NCI-H1930 (cell line): ENCODE results near the gene CELF4.

Experiments used
- DNase-seq, 2 experiments: peaks; one replicate each; lab custom pipeline; 2025; lab: John Stamatoyannopoulos, UW

Gene CELF4

GRCh38 chr18:37315935-37316334 lies 249.7 kb downstream of the CELF4 start:
- DNase-seq, result no peak

DNA sequence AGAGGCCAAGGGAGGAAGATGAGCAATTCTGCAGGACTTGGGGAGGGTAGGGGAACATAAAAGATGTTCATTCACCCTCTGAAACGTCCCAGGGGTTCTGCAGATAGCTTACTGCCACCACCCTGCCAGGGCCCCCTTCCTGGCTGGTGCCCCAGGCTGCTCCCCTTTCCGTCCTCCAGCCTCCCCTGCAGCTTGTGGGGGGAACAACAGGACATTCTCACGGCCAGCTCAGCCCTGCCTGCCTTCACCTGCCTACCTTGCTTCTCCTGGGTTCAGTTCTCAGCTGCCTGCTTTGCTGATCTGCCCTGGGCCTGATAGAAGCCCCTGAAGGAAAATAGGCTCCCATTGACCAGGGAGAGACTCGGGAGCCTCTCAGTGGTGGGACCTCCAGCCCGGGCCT lies 251.1 kb downstream of the CELF4 start:
- no peak for DNase-seq

GRCh38 chr18:37313624-37314023 lies 252.0 kb downstream of the CELF4 start:
- no peak for DNase-seq

DNA sequence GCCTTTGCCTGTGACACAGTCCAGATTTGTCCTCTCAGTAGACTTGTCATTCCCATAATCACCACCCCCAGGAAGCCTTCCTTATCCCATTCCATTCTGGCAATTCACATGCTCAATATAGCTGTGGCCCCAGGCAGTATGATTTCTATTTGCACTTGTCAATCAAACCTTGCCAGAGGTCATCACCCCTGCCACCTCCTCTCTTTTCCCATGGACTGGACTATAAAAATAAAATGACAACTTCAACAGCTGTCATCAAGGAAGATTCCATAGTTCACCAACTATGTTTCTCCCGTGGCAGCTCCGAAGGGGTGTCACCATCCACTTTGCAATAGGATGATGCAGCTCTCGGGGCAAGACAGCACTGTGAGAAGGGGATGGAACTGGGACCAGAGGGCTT lies 255.7 kb downstream of the CELF4 start:
- no peak for DNase-seq

GRCh38 chr18:37309059-37309458 lies 256.5 kb downstream of the CELF4 start:
- no peak for DNase-seq

DNA sequence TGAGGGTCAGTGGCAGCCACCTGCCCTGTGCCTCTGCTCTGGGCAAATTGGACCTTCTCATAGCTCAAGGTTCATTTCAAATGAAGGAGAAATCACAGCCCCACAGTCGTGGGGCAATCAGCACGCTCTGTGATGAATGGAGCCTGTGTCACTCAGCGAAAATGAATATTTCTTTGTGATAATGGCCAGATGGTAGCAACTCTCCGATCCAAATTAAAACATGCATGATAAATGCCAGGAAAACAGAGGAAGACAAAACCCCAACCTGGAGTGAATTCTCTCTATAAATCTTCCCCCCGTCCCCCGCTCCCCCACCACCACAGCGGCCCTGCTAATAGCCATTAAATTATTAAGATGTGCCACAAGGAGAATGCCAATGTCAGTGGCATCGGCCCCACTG lies 258.4 kb downstream of the CELF4 start:
- DNase-seq, result no peak

GRCh38 chr18:37306432-37306831 lies 259.2 kb downstream of the CELF4 start:
- no peak for DNase-seq

GRCh38 chr18:37305066-37305465 lies 260.5 kb downstream of the CELF4 start:
- no peak for DNase-seq

- no peak for DNase-seq
Observed at GRCh38 chr18:37304012-37304680, 261.5 kb downstream of the CELF4 start.

GRCh38 chr18:37303009-37303408 lies 262.6 kb downstream of the CELF4 start:
- DNase-seq, result no peak

DNA sequence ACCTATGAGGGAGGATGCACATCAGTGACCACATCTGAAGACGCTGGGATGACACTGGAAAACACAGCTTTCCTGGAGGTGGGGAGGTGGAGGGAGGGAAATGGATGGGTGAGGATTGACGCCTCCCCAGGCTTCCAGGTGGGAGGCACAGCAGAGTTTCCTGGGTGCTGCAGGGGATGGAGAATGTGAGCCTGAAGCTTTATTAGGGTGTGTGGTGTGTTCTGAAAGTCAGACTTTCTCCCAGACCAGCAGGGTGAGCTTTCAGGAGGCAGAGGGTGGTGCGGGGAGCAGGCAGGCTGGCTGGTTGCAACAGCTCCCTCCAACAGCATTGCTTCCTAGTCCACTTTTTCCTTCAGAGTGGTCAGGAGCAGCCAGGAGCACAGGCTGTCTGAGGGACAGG lies 263.1 kb downstream of the CELF4 start:
- DNase-seq, result no peak

DNA sequence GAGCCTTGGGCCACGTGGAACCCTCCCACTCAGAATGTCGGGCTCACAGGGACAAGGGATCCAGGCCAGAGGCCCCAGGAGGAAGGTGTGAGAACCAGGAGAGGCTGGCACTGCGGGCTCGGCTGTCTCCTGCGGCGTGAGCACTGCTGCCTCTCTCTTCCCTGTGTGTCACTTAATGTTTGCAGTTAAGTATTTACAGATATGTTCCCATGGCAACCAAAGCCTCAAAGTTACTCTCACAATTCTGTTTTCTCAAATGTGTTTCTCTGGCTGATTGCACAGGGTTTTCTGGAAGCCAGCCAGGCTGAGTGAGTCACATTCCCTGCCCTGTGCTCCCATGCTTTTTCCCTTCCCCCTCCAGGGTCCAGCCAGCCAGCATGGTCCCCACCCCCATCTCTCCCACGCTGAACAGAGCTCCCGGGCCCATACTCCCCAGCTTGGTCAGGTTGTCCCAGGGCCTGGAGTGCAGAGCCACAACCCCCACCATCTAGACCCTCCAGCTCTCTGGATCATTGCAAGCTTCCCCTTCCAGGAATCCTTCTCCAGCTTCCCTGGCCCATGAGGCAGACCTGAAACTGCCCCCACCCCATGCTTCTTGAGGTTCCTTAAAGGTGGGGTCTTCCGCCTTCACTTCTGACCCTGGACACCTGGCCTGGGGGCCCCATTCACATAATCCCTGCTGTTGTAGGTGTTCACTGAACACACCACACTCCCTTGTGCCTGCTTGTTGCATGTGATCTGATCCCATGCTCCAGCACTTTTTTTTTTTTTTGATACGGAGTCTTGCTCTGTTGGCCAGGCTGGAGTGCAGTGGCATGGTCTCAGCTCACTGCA lies 265.9 kb downstream of the CELF4 start:
- DNase-seq, result peak in 1 of 2 experiments; percentile 32

DNA sequence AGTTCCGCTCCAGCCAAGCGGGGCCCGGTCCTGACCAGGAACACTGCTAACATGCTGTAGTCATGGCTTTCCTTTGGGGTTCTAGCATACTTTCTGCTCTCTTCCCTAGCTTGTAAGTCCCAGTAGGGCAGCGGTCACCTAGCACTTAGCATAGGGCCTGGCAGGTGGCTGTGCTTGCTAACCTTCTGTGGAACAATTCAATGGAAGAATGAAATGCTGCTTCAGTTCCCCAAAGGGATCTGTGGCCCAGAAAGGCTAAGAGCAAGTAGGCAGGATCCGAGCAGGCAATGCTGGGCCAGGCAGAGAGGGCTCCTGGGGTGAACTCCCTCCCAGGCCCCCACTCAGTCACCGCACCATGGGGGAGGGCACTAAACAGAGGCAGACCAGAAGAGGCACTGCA lies 266.8 kb downstream of the CELF4 start:
- no peak for DNase-seq

- no peak for DNase-seq
Observed at GRCh38 chr18:37297106-37297505, 268.5 kb downstream of the CELF4 start.

DNA sequence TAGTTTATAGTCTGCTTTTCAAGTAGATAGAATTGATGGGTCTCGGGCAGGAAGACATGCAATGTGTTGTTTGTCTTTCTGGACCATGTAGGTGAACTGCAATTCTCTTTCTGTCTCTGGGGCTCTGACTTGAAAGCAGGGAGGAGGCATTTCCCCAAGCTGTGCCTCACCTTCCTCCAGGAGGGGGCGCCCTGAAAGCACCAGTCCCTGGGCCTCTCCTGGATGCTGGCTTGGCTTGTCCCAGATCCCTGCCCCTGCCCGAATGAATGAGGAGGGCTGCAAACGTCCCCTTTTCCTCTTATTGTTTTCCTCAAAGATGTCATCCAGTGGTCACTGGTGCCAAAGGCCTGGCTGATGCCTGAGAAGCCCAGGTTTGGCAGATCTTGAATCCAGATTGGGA lies 270.6 kb downstream of the CELF4 start:
- peak in 1 of 2 experiments; percentile 38 for DNase-seq

GRCh38 chr18:37293359-37293758 lies 272.2 kb downstream of the CELF4 start:
- DNase-seq, result no peak

DNA sequence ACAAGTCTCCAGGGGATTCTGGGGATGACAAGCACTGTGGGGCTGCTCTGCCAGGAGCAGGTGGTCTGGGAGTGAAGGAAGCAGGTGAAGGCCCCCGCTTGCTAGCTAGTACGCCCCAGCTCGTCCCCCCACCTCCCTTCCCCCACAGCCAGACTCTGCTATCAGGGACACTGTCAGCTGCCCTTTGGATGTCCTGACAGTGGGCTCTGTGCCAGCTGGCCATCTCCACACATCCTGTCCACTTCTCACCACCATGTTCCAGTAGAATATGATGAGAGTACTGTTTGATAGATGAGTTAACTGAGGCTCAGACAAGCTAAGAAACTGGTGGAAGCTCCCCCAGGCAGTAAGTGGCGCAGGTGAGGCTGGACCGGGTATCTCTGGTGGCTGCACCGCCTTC lies 276.2 kb downstream of the CELF4 start:
- DNase-seq, result no peak

- DNase-seq, result no peak
Observed at GRCh38 chr18:37287601-37288000, 278.0 kb downstream of the CELF4 start.

- DNase-seq, result no peak
Observed at GRCh38 chr18:37286801-37287200, 278.8 kb downstream of the CELF4 start.

GRCh38 chr18:37285825-37286224 lies 279.8 kb downstream of the CELF4 start:
- DNase-seq, result no peak

DNA sequence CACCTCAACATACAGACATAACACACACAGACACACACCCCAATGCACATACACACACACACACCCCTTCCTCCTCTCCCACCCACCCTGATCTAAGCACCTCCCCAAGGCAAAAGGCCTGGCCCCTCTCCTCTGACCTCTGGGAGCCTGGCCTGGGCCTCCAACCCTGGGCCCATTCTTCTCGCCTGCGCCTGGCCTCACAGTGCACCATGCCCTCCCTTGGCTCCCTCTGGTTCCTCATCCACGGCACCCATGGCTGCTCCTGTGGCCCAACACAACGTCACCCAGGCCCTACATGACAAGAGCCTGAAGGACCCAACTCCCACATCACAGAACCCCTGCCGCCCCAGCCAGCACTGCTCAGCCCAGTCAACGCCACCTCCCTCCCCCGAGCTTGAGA lies 281.3 kb downstream of the CELF4 start:
- DNase-seq, result no peak

GRCh38 chr18:37282386-37283037 lies 283.1 kb downstream of the CELF4 start:
- no peak for DNase-seq
